CD4-positive, alpha-beta T cell treated with Interleukin-6 at 100 ng/mL for 8 hours (primary cell): ENCODE results near the gene GSTO2.

ENCODE experiments used
- DNase-seq: peaks from one replicate; pipeline ENCODE4 v3.0.0-alpha.2; 2020; ENCODE audit warnings: mixed read lengths, low spot score

The GSTO2 gene

DNA sequence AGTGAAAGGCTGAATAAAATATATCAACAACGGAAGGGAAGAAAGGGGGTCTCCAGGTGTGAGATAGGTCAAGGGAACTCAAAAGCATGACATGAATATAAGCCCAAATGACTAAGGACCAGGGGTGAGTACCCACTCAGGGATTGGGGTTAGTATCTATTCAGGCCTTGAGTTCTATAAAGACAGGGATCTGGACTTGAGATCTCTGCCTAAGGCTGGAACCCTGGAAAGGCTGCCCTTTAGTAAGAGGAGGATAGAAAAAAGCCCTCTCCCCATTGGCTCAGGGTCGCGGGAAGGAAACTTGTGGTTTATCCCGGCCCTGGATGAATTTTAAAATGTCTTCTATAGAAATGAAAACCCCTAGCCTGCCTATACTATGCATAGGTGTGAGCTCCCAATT, 71.7 kb downstream of the GSTO2 start:
- no peak for DNase-seq

DNA sequence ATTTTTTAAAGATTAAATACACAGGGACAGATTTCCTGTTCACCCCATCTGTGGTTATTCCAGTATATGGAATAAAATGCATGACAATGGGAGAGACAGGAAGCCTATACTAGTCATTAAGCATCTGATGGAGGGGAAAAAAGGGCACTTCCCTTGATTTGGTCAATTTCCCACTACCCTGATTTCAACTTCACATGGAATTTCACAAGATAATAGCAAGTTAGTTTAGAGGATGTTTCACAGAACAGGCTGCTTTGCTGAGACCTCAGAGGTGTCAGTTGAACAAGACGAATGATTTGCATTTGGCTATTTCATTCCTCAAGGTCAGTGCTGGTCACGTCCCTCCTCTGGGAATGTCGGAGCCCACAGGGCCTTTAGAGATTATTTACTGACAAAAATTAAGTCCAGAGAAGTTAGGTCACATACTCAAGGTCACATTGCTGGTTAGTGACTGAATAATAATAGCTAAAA, 74.0 kb downstream of the GSTO2 start:
- no peak for DNase-seq

DNA sequence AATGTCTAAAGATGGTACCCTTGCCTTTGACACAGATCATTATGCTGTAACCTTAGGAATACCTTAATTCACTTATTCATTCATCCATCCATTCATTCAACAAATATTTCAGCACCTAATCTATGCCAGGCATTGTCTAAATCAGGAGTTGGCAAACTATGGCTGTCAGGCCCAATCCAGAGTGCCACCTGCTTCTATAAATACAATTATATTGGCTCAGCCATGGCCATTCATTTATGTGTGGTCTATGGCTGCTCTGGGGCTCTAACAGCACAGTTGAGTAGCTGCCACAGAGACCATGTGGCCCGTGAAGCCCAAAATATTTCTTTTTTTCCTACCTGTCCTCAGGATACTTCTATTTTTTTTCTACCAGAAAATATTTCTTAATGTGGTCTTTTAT, 75.2 kb downstream of the GSTO2 start:
- DNase-seq = no peak

DNA sequence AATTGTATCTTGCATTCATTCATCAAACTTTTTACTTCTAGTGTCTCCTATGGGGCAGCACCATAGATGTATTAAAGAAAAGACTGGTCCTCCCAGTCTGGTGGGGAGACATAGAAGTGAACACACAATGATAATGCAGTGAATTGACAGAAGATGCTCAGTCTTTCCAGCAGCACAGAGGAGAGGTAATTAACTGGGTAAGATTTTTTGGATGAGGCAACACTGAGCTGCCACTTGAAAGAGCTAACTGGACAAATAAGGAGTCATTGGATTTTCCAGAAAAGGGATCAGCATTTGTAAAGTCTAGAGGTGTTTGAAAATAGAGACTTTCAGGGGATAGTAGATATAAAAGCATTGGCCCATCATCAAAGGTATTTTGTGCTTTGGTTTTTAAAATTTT, 76.5 kb downstream of the GSTO2 start:
- DNase-seq = no peak

DNA sequence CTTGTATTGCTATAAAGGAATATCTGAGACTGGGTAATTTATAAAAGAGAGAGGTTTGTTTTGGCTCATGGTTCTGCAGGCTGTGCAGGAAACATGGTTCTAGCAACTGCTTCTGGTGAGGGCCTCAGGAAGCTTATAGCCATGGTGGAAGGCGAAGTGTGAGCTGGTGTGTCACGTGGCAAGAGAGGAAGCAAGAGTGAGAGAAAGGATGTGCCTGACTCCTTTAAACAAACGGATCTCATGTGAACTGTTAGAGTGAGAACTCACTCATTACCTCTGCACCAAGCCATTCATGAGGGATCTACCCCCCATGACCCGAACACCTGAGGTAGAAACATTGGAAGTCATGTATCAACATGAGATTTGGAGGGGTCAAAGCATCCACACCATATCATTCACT, 77.0 kb downstream of the GSTO2 start:
- peak; percentile 44 for DNase-seq

DNA sequence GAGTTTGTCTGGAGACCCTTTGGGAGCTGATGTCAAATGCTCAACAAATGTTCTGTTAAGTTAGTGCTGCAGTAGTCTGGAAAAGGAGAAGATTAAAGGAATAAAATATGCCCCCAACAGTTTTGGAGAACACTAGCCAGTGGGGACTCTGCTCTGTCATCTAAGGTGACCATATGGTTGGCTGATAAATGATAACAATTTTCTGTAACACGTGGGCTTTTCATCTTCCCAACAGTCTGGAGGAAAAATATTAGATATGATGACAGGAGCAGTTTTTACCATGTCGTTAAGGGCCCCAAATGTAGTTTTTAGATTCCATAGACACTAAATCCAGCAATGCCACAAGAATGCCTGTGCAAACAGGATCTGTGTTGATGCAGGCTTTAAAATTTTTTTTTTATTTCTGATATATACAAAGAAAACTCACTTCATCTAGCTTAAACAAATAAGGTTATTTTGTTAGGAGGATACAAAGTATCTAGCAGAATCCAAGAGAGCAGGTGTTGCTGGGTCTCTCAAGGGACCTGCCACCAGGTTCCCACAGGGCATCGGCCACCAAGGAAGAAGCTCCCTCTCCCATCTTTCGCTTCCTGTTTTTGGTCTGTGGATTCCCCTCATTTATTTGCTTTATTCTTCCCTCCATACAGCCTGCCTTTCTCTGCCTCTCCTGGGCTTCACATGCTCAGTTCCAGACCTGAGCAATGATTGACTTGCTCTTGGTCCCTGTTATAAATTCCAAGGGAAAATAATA, 78.5 kb downstream of the GSTO2 start:
- no peak for DNase-seq

DNA sequence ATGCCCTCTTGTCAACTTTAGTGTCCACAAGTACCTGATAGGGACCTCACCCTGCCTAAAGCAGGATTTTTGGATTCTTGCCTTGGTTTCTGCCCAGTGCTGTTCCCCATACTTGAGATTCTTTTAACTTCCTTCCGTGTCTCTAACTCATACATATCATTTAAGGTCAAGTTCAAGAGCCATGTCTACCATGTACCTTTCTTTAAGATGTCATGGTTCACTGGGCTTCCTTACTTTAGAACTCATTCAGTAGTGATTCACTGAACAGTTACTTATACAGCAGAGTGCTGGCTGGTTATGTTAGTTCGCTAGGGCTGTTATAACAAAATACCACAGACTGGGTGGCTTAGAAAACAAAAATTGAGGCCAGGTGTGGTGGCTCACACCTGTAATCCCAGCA, 79.6 kb downstream of the GSTO2 start:
- no peak for DNase-seq

DNA sequence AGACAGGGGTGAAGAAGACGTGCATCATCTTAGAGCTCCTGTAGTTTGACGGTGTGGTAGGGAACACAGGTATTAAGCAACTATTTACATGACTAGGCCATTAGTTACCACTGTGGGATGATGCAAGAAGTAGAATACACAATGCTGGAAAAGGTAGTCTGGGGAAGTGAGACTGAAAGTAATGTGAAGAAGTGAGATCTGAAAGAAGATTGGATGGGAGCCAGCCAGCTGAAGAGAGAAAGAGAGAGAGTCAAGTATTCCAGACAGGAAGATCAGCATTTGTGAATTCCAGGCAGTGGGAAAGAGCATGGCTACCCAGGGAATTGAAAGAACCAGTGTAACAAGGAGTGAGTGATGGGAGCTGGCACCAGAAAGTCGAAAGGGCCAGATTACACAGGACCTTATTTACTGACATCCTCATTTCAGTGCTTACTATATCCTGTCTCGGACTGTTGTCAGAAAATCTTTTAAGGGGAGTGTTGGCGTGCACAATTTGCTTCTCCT, 80.7 kb downstream of the GSTO2 start:
- DNase-seq = no peak

DNA sequence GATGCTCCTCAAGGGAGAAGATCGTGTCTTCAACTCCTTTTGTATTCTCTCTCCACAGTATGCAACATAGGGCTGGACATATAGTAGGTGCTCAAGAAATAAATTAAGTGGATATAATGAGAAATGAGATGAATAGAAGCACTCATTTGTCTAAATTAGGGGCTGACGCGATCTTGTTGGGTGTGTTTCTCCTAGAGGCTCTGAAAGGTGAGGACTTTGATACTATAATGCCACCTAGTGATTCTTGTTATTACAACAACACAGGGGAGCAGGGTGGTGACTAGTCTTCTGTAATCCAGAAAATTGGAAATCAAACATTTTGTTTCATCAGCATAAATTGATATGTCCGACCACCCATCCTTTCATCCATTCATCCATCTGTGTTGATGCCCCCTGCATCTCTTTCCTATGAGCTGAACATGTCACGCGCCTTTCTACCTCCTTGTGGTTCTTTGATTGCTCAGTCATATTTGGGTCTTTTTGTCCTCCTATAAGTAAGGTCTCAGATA, 81.2 kb downstream of the GSTO2 start:
- DNase-seq = peak; percentile 64

DNA sequence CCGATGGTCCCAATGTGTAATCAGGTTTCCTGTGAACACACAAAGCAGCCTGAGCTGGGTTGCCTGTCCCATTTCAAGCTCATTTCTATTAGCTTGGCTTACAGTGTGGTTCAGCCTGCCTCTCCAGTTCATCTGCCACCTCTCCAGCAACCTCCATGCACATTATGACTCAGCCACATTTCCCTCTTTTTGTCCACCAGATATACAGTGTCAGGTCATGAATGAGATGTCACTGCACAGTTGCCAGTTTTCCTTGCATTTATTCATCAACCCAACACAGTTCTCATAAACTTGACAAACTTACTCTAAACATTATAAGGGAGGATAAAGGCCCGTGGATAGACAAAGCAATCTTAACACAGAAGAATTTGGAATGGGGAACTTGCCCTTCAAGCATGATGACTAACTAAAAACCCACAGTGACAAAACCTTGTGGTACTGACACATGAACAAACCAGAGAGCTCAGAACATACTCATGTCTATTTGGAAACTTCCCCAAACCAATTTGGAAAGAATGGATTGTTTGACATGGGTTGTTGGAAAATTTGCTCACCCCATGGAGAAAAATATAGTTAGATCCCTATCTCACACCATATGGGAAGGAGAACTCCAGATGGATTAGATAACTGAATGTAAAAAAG, 82.2 kb downstream of the GSTO2 start:
- no peak for DNase-seq

DNA sequence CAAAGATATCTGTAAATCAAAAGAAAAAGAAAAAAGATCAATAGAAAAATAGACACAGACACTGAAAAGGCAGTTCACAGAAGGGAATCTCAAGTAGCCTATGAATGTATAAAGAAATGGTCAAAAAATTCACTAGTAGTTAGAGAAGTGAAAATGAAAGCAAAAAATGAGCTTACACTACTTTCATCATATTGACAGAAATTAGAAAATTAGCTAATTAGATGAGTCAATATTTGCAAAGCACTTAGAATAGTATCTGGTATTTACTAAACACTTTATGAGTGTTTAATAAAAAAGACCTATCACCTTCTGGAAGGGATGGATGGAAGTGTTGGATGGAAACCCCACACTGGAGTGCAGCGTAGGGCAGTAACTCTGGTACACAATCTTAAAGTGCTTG, 82.9 kb downstream of the GSTO2 start:
- DNase-seq = no peak

DNA sequence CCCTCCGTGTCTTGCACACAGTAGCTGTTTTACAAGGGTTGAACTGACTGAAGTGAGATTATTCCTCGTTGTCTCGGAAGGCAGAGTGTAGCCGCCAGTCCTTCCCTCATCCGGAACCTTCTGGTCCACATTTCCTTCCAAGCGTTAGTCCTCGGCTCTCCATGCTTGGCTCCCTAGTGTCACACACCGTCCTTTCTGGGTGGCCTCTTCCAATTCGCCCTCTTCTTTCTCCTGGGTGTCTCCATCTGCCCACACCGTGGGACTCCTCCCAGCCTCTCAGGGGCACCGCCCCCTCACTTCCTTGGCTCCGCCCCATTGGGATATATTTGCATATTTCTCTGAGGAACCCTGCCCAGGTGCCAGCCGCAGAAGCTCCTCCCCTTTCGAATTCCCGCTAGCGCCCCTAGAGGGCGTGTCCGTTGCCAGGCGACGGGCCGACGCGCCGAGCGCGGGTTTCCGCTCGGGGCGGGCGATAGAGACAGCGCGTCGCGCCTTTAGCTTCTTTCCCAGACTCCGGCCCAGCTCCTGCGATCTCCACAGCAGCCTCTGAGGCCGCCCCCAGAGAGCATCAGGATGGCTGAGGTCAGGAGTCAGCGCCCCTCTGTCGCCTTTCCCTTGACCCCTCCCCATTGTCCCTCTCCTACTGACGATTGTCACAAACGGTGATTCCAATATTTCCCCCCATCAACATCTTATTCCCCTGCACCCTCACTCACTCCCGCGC, 84.5 kb downstream of the GSTO2 start, which contains the start of gene CFAP58:
Gene CFAP58 (plus strand): TSS at position 509 of the 724 bp plus-strand sequence. CDS start 65 bp downstream, at position 574.
- DNase-seq = peak; percentile 94
